Heart left ventricle (tissue), 13 donors: ENCODE results near the gene FBXO38.

Experiments used
- CTCF ChIP-seq, 12 donors: fragments of 200-600 bp; sonication (generic) in 4 of 12; IDR thresholded peaks; one replicate each; pipeline versions ENCODE4 v1.5.0 to v1.8.0; 2018 to 2022; ENCODE audit warnings: antibody characterized with exemption in 12 of 12, mild to moderate bottlenecking in 5 of 12
- POLR2A ChIP-seq, 2 donors: fragments of 450-650 bp; IDR thresholded peaks; one replicate each; pipeline ENCODE4 v1.6.1; 2017; ENCODE audit warnings: antibody characterized with exemption in 2 of 2, mild to moderate bottlenecking in 2 of 2, moderate library complexity in 2 of 2
- donor health status: ischemic (EF 13 %, LVEDD 7.1; RV severe dilation, severe dysfunction).
- donor health status: DM: no; HTN: yes; CAD: no.
- donor health status: DM: no; HTN: no; CAD: no.
- donor health status: ischemic (EF 25% LVEDD 6.9; RV normal size, moderate dysfunction).
- donor health status: ischemic (EF 25% LVEDD 5.7; RV mildly dilated, moderate dysfunction).
- donor health status: ischemic (EF 35%, LVEDD 5.7; RV mildly dilated, moderate dysfunction).
- donor health status: nonischemic (EF 11% LVEDD 7.7; RV severe dilation, severe dysfunction).
- donor health status: DM: yes; HTN: yes; CAD: no.
- donor health status: PGD.
- donor health status: ischemic (EF 29% LVEDD 5.4; RV normal size, mild dysfunction).
- donor health status: nonischemic (EF 23%, LVEDD 6.1; RV moderate dilation, normal function).

GRCh38 chr5:148381906-148382305 lies 1.9 kb upstream of the FBXO38 start:
- no peak for TF ChIP-seq CTCF (IDR thresholded peaks at IDR 0.05)
- no peak for TF ChIP-seq POLR2A (IDR thresholded peaks at IDR 0.05)
